Activated naive CD8-positive, alpha-beta T cell treated with anti-CD3 and anti-CD28 coated beads, Interleukin-2, amount 50 U/mL, for 16 hours (primary cell): Measurements from ENCODE around the gene LAMA4.

Experiments used
- DNase-seq: peaks from one replicate; pipeline ENCODE4 v3.0.0-alpha.2; 2020; ENCODE audit warnings: low read depth, low spot score

LAMA4 gene

DNA sequence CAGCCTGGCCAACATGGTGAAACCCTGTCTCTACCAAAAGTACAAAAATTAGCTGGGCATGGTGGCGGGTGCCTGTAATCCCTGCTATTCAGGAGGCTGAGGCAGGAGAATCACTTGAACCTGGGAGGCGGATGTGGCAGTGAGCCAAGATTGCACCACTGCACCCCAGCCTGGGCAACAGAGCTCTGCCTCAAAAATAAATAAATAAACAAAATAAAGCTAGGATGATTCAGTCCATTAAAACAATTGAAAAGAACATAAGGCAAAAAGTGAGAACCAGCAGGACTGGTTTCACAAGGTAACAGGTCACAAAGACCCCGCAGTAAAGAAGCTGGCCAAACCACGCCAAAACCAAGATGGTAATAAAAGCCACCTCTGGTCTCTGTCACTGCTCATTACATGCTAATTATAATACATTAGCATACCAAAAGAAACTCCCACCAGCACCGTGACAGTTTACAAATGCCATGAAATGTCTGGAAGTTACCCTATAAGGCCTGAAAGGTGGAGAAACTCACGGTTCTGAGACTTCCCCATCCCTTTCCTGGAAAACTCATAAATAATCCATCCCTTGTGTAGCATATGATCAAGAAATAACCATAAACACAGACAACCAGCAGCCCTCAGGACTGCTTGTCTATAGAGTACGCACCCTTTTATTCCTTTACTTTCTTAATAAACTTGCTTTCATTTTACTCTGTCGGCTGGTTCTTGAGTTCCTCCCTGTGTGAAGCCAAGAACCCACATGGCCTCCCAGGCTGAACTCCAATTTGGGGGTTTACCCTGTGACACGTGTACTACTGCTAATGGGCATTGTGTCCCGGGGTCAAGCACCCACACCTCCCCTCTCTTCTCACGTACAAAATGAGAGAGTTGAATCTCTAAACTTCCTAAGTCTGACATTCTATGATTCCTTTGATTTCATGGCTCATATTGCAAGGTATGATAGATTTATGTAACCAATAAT, 10.2 kb downstream of the LAMA4 start:
- no peak for DNase-seq

- DNase-seq = no peak
Measured at GRCh38 chr6:112241820-112242429, 12.4 kb downstream of the LAMA4 start.

GRCh38 chr6:112237595-112237994, 16.8 kb downstream of the LAMA4 start:
- no peak for DNase-seq

GRCh38 chr6:112237066-112237465, 17.3 kb downstream of the LAMA4 start:
- DNase-seq = no peak

DNA sequence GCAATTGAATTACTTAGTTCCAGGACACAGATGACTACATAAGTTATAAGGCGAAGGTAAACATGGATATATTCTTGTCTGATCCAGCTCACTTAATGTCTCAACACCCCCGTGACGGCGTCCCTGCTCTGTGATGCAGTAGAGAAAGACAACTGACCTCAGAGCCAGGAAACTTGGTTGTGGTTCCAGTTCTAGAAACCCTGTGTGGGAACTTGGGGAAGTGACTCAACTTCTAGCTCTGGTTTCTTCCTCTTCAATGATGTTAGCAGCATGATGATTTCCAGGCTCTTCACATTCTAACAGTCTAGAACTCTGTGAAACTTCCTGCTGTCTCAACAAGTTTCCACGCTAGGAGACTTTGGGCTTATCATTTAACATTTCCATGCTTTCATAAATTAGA, 18.4 kb downstream of the LAMA4 start:
- no peak for DNase-seq

DNA sequence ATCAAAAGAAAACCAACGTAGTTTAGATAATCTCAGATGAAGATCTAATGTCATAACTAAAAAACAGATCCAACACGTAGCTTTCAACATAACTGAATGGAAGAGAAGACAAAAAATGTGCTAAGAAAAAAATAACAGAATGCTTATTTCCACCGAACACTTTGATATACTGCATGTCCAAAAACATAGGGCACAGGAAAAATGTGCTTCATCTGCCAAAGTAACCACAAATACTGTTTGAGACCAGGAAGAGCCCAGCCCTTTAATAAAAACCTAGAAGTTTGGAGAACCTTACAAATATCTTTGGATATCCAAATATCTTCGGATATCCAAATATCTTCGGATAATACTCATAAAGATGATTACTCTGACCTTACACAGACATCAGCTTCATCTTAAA, 19.8 kb downstream of the LAMA4 start:
- DNase-seq = no peak

GRCh38 chr6:112233847-112234246, 20.5 kb downstream of the LAMA4 start:
- DNase-seq = no peak

DNA sequence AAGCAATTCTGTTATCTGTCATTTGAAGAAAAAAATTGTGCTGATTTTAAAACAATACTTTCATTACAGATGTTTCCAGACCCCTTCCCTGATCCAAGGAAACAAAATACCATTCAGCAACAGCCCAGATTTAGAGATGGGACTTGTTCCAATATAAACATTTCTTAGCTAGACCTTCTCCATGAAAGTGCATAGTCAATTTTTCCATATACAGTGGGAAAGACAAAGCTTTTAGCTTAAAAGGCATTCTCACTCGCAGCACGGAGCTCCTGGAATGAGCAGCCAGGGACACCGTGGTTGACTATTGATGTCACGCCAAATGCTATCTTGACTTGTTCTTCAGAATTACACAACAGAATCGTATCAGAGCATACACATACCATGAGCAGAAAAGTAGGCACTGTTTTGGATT, 21.5 kb downstream of the LAMA4 start:
- DNase-seq = no peak

DNA sequence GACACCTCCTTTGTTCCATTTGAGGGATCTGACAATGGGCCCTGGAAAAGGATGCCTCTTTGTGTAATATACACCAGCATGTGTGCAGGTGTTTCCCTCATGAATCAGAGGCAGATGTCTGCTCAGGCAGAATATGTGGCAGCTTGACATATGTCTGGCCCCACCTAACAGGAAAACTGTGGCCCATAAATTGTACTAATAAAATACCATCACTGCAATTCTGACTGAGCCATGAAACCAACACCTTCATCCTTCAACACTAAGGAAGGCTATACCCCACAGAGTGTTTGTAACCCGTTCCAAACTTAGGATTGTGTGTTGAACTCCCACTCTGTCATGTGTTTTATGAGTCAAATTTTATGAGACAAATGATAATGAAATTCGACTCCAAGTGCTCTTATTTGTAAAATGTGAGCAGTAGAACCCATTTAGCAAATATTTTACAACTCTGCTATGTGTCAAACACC, 22.7 kb downstream of the LAMA4 start:
- no peak for DNase-seq

- no peak for DNase-seq
Measured at GRCh38 chr6:112231164-112231563, 23.2 kb downstream of the LAMA4 start.

DNA sequence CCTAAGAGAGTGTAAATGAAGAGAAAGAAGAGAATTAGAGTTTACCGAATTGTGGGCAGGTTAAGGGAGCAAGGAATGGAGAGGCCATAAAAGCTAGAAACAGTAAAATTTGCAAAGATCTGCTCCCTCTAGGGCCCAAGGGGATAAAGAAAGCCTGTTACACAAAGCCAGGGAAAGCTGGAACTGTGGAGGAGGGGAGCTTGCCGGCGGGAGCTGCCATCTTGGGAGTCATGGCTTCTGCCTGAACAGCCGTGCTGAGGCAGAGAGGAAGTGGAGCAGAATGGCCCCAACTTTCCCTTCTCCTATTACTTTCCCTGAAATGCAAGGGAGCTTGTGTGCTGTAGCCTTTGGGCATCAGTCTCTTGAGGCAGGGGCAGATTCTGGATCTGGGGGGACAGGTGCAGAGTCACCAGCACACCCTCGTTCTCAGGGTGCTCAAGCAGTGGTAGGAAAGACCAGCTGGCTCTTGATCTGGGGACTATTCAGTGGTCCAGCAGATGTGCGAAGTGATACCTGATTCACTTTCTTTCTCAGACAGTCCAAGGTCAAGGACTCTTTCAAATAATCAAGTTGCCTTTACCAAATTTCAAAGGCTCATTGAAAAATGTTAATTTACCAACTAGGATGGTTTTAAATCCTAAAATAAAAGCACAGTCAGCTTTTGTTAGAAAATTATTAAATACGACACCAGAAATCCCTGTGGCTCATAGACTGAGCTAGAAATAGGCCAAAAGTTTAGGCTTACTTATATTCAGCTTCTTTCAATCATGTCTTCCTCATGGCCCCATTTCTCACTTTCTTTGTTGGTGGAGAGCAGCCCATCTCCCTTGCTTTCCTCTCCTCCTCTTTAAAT, 25.7 kb downstream of the LAMA4 start:
- no peak for DNase-seq

GRCh38 chr6:112227992-112228391, 26.4 kb downstream of the LAMA4 start:
- no peak for DNase-seq

- DNase-seq = no peak
Measured at GRCh38 chr6:112227411-112227810, 27.0 kb downstream of the LAMA4 start.

DNA sequence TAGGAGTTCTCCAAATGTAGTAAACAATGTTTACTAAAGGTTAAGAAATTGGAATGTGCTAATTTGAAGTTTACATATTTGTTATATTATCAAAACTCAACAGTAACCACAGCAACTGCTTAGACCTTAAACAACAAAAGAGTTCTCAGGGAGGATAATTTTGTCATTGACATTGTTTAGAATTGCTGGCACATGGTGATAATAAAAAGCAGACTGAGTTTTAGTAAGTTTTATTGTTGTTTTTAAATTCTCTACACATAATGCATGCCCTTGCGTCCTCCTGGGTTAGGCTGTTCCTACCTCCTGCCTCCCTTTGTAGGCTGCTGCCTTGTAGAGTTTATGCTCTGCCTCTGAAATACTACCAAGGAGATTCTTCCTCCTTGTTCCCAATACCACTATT, 28.7 kb downstream of the LAMA4 start:
- DNase-seq = no peak

DNA sequence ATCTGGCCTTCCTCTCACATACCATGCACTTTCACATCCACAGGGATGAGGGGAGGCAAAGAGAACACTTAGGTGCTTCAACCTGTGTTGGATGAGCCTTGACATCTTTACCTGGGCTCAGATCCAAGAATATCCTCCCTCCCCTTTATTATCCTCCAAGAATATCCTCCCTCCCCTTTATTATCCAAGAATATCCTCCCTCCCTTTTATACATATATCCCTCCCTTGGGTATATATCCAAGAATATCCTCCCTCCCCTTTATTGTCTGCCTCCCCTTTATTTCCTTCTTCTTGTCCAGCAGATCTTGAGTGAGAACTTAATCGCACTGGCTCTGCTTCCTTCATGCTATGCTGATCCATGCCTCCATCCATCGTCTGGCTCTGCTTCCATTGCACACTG, 30.3 kb downstream of the LAMA4 start:
- no peak for DNase-seq

- DNase-seq = no peak
Measured at GRCh38 chr6:112223070-112223861, 31.1 kb downstream of the LAMA4 start.

- DNase-seq = no peak
Measured at GRCh38 chr6:112221981-112222852, 32.1 kb downstream of the LAMA4 start.

DNA sequence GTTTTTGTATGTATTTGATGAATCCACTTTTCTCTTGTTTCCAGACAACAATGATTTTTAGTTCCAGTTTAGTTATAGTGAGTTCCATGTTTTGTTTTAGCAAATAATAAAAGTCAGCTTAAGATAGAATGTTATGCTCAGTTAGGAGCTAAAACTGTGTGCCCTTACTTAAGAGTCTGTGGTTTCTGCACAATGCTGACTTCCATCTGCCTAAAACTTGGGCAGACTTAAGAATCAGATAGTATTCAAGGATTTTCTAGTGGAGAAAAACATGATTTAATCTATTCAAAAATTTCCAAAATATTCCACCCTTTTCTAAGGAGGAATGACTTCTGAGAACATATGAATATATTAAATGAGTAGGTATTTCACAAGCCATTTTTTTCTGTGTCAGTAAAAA, 32.8 kb downstream of the LAMA4 start:
- DNase-seq = no peak

DNA sequence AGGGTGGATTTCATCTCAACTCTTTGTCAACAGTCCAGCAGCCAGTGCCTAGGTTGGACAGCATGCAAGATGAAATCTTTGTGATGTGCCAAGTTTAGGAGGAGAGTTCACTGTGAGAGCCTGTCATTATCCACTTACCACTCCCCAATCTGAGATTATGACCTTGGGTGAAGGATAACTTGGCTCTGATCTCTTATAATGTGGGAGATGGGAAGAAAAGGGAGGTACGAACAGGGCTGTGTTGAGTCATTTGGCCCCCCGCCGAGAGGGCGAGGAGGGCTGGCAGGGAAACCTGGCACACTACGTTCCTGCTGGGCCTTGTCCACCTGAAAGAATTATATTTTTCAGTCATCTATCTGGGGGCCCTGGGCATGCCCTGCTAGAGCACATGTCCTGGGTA, 35.8 kb downstream of the LAMA4 start:
- no peak for DNase-seq
